Lower leg skin (tissue), 4 donors: ENCODE results near the gene SEMA6A. TPM values are rescaled to one million over a fixed set of nuclear protein-coding genes. Genes with fewer than 3 reads are reported as not detected.

Experiments
- DNase-seq, 2 donors: peaks; one replicate each; pipeline ENCODE4 v3.0.0-alpha.2; 2019; ENCODE audit warnings: low spot score in 2 of 2
- H3K4me3 ChIP-seq: fragments of 200-600 bp; sonication (generic); 2 replicates; pipeline ENCODE4 v1.5.1; 2017; ENCODE audit warnings: mild to moderate bottlenecking, low read depth; ENCODE audit not compliant: poor library complexity, severe bottlenecking
- POLR2A ChIP-seq, 2 donors: fragments of 450-650 bp; IDR thresholded peaks; one replicate each; pipeline ENCODE4 v1.6.1; 2016 to 2017; ENCODE audit warnings: antibody characterized with exemption in 2 of 2, mild to moderate bottlenecking in 1 of 2, moderate library complexity in 1 of 2
- WGBS, 2 donors: methylation state at CpG; one replicate each; pipeline ENCODE4 v1.1.5; 2018; 5-methylcytosine and 5-hydroxymethylcytosine counted together
- intact Hi-C: fragments of 100-400 bp; cut with DNase I; formaldehyde crosslinking; loops from one replicate; pipeline ENCODE4 v1.15.0; 2023; ENCODE audit warnings: low total_unique reads
- total RNA-seq, 4 donors: library from RNA; depleted of rRNA; stranded (reverse); fragments of >200 nt; gene quantifications; one replicate each; pipeline ENCODE4 v1.1.0, GENCODE V29; 2016
- TF ChIP-seq, protein P1 (sequence below), 3 donors: fragments of 450-650 bp; IDR thresholded peaks; one replicate each; pipeline ENCODE4 v1.5.1; 2016; ENCODE audit warnings: antibody characterized with exemption in 3 of 3, mild to moderate bottlenecking in 3 of 3, moderate library complexity in 2 of 3

The SEMA6A gene
- total RNA-seq, 4 donors from 2014 or later = 7.0 to 21.8 (median 10.1) TPM

DNA sequence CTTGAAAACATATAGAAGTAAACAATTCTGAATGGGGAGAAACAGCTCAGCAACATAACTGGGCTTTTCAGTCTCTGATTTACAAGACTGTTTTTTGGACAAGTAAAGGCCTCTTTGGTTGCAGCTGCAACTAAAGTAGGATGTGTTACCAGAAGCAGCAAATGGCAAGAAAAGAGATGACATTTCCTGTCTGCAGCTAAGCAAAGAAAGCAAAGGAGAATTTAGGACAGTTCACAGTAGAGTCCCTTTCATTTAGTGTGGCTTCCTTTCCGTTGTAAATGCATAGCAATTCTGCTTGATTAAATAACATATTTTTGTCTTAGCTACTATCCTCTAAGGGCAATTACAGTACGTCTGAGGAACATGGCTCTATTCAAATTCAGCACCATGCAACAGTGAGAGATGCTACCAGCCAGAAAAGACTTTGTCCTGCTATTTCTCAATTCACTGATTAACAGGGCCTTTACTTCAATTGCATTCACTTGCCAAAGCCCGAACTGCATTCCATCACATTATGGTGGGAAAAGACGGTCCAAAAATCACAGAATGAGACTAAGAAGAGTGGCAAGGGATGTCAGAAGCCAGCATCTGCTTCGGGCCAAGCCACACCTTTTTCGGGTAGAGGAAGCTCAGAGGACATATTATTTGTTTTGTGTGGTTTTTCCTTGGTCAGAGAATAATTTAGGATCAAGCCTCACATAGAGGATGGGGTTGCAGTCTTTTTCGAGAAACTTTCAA is 107.7 kb downstream of the SEMA6A start:
- no peak overlapping the region for H3K4me3 ChIP-seq
- intact Hi-C loops = no loop called here
- TF ChIP-seq POLR2A (IDR thresholded peaks at IDR 0.05) = no peak
- TF ChIP-seq, protein P1, sequence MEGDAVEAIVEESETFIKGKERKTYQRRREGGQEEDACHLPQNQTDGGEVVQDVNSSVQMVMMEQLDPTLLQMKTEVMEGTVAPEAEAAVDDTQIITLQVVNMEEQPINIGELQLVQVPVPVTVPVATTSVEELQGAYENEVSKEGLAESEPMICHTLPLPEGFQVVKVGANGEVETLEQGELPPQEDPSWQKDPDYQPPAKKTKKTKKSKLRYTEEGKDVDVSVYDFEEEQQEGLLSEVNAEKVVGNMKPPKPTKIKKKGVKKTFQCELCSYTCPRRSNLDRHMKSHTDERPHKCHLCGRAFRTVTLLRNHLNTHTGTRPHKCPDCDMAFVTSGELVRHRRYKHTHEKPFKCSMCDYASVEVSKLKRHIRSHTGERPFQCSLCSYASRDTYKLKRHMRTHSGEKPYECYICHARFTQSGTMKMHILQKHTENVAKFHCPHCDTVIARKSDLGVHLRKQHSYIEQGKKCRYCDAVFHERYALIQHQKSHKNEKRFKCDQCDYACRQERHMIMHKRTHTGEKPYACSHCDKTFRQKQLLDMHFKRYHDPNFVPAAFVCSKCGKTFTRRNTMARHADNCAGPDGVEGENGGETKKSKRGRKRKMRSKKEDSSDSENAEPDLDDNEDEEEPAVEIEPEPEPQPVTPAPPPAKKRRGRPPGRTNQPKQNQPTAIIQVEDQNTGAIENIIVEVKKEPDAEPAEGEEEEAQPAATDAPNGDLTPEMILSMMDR (IDR thresholded peaks at IDR 0.05) = no peak
- DNase-seq = no peak
- WGBS, 2 donors = 81 to 91% methylated on average over 7 of the region's 7 CpGs

DNA sequence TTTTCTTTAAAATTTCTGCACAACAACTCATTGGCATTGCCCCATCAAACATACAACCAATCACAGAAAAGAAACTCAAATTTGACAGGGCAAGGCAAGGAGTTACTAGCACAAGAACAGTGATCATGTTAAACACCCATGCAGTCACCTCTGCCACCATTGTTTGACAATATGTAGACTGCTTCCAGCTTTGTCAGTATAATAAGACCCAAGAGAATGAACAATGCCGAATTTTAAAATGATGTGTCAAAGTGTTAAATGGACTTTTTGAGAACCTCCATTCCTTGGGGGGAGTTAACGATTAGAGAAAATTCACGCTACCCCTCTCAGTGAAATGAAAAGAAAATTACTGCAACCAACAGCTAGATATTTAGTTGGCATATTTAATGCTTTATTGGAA is 109.2 kb downstream of the SEMA6A start:
- intact Hi-C loops = no loop called here
- TF ChIP-seq POLR2A (IDR thresholded peaks at IDR 0.05) = no peak
- no peak overlapping the region for H3K4me3 ChIP-seq
- no peak for DNase-seq
- WGBS, 2 donors = 91 to 95% methylated on average over 3 of the region's 3 CpGs

DNA sequence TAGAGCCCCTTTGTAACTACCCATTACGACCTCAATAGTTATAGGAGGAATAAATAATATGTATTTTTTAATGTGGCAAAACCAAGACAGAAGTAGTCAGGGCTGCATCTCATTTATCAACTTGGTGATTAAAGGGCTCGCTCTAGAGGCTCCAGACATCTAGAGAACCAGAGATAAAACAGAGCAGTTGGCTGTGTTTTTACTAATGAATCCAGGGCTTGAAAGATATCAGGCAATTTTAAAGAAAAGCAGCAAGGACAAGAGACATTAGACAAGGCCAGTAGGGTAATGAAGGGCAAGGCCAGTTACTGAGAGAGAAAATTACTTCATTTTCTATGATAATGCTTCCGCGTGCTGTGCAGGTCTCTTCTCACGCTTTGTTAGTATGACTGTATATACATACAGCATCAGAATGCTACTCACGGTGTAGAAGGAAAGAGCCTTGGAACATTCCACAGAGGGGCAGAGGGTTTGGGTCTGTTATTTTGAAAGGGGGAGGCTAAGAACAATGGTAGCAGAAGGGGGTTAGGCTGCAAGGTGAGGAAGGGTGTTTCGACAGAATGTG is 110.4 kb downstream of the SEMA6A start:
- TF ChIP-seq, protein P1 (IDR thresholded peaks at IDR 0.05) = no peak
- TF ChIP-seq POLR2A (IDR thresholded peaks at IDR 0.05) = no peak

DNA sequence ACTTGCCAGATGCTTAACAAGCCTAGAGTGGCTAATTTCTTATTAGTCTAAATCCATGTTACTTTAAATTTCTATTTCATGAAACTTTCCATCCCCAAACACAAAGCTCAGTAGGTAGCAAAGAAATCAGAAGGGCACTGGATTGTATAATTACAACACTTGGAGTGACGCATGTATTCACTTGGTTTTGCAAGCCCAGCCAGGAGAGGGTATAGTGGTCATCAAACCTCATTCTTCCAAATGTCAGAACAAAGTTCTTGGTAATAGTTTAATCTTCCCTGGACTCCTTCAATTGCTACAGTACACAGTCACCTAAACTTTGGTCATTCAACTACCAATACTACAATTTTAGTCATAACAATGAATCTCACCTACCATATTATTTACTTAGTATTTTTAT is 112.1 kb downstream of the SEMA6A start:
- 93 to 95% methylated on average over 1 of the region's 1 CpG for WGBS, 2 donors
- no peak for DNase-seq
- no peak overlapping the region for H3K4me3 ChIP-seq
- intact Hi-C loops = no loop called here
- TF ChIP-seq, protein P1 (IDR thresholded peaks at IDR 0.05) = no peak
- no peak for TF ChIP-seq POLR2A (IDR thresholded peaks at IDR 0.05)

More for the DNA sequence above, 110.4 kb downstream of the SEMA6A start:
- no peak overlapping the region for H3K4me3 ChIP-seq
- intact Hi-C loops = no loop called here
- 85 to 92% methylated on average over 7 of the region's 7 CpGs for WGBS, 2 donors
- no peak for DNase-seq

DNA sequence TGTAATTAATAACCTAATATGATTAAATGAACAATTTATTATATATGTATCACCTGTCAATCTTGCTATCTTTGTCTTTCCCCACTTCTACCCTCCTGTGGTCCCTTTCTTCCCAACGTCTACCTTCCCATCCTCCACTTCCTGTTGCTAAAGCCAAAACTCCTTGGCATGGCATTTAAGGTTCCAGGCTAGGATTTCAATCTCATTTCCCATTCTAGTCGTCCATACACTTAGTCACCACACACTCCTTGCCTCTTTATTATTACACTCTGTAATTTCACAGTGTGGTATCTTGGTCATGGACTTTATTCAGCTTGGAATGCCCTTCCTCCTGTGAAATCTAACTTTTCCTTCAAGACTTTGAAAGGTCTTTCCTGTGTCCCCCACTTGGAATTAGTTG is 115.3 kb downstream of the SEMA6A start:
- TF ChIP-seq, protein P1 (IDR thresholded peaks at IDR 0.05) = no peak
- TF ChIP-seq POLR2A (IDR thresholded peaks at IDR 0.05) = no peak
- no peak overlapping the region for H3K4me3 ChIP-seq
- 27 to 32% methylated on average over 2 of the region's 2 CpGs for WGBS, 2 donors
- intact Hi-C loops = no loop called here
- no peak for DNase-seq

DNA sequence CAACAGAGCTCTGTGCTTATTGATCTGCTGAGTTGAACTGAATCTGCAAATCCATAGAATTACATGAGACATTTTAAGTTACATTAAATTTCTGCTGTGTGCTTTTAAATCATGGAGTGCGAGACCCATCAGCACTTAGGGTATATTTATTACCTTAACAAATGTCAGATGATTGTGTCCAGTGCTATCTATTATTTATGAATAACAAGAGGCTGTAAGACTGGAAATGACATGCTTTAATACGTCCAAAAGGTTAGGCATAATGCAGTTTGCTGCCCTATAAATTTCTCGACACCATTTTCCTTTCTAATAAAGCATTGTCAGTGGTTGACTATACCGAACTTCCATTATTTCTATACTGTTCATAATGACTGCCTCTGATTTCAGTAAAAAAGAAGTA is 117.6 kb downstream of the SEMA6A start:
- DNase-seq = no peak
- no peak overlapping the region for H3K4me3 ChIP-seq
- intact Hi-C loops = no loop called here
- WGBS, 2 donors = 97 to 99% methylated on average over 4 of the region's 4 CpGs
- TF ChIP-seq, protein P1 (IDR thresholded peaks at IDR 0.05) = no peak
- no peak for TF ChIP-seq POLR2A (IDR thresholded peaks at IDR 0.05)
